ENCODE measurements around the gene AMOT. TPM values are rescaled to one million over a fixed set of nuclear protein-coding genes. Genes with fewer than 3 reads are reported as not detected.

The AMOT gene
- total RNA-seq, 2 experiments from 2014 or later: 1.4 to 1.6 TPM

GRCh38 chrX:112820364-112821268, 20.0 kb downstream of the AMOT start:
- TF ChIP-seq CTCF (IDR thresholded peaks at IDR 0.05): no peak
- Mint-ChIP-seq H3K4me1 (ENCODE audit: low read depth) (no peaks in the 10 kb centered on the region), H3K9me3 (no peaks in the 10 kb centered on the region), H3K36me3 (ENCODE audit: low read depth) (no peaks in the 10 kb centered on the region), H3K4me3 (no peak overlapping the region), H3K27me3 (no peaks in the 10 kb centered on the region), H3K27ac (no peak overlapping the region)
- ChIA-PET CTCF (no interaction called here), POLR2A (no interaction called here)
- no peaks in the 10 kb centered on the region for H3K36me3 ChIP-seq (ENCODE audit: insufficient read depth, low read length)
- intact Hi-C loops (cut with DNase I, micrococcal nuclease): no loop called here
- ATAC-seq (ENCODE audit: poor library complexity) (no peak), DNase-seq (no peak)
- H3K27ac ChIP-seq (ENCODE audit: low read depth in 1 of 2, low read length in 2 of 2): no peak overlapping the region
- no peaks in the 10 kb centered on the region for H3K27me3 ChIP-seq (ENCODE audit: control insufficient read depth in 1 of 2, insufficient read depth in 2 of 2, low read length in 2 of 2)
- no peak overlapping the region for H3K4me3 ChIP-seq (ENCODE audit: low read length)
- H3K4me1 ChIP-seq (ENCODE audit: insufficient read depth, low read length): no peaks in the 10 kb centered on the region
- no peaks in the 10 kb centered on the region for H3K9me3 ChIP-seq (ENCODE audit: control insufficient read depth in 1 of 2, insufficient read depth in 1 of 2, low read length in 2 of 2)

- H3K36me3 Mint-ChIP-seq (ENCODE audit: low read depth): no peaks in the 10 kb centered on the region
- CTCF ChIA-PET: no interaction called here
- Histone ChIP-seq H3K27ac (ENCODE audit: low read depth in 1 of 2, low read length in 2 of 2) (no peak overlapping the region), H3K9me3 (ENCODE audit: control insufficient read depth in 1 of 2, insufficient read depth in 1 of 2, low read length in 2 of 2) (no peaks in the 10 kb centered on the region), H3K4me1 (ENCODE audit: insufficient read depth, low read length) (no peaks in the 10 kb centered on the region), H3K36me3 (ENCODE audit: insufficient read depth, low read length) (no peaks in the 10 kb centered on the region), H3K4me3 (ENCODE audit: low read length) (no peak overlapping the region), H3K27me3 (ENCODE audit: control insufficient read depth in 1 of 2, insufficient read depth in 2 of 2, low read length in 2 of 2) (no peaks in the 10 kb centered on the region)
- H3K9me3 Mint-ChIP-seq: no peaks in the 10 kb centered on the region
- TF ChIP-seq CTCF (IDR thresholded peaks at IDR 0.05): no peak
- H3K4me1 Mint-ChIP-seq (ENCODE audit: low read depth): no peaks in the 10 kb centered on the region
- H3K27me3 Mint-ChIP-seq: no peaks in the 10 kb centered on the region
- ATAC-seq (ENCODE audit: poor library complexity) (no peak), DNase-seq (no peak)
- POLR2A ChIA-PET: no interaction called here
- intact Hi-C loops (cut with DNase I, micrococcal nuclease): no loop called here
- H3K27ac Mint-ChIP-seq: no peak overlapping the region
- no peak overlapping the region for H3K4me3 Mint-ChIP-seq
Measured at GRCh38 chrX:112819813-112820212, 20.8 kb downstream of the AMOT start.

GRCh38 chrX:112819008-112819640, 21.5 kb downstream of the AMOT start:
- intact Hi-C loops (cut with DNase I, micrococcal nuclease): no loop called here
- Histone ChIP-seq H3K36me3 (ENCODE audit: insufficient read depth, low read length) (no peaks in the 10 kb centered on the region), H3K27ac (ENCODE audit: low read depth in 1 of 2, low read length in 2 of 2) (no peak overlapping the region), H3K4me3 (ENCODE audit: low read length) (no peak overlapping the region), H3K9me3 (ENCODE audit: control insufficient read depth in 1 of 2, insufficient read depth in 1 of 2, low read length in 2 of 2) (no peaks in the 10 kb centered on the region), H3K27me3 (ENCODE audit: control insufficient read depth in 1 of 2, insufficient read depth in 2 of 2, low read length in 2 of 2) (no peaks in the 10 kb centered on the region), H3K4me1 (ENCODE audit: insufficient read depth, low read length) (no peaks in the 10 kb centered on the region)
- Mint-ChIP-seq H3K4me1 (ENCODE audit: low read depth) (no peaks in the 10 kb centered on the region), H3K27me3 (no peaks in the 10 kb centered on the region), H3K9me3 (no peaks in the 10 kb centered on the region), H3K36me3 (ENCODE audit: low read depth) (no peaks in the 10 kb centered on the region), H3K4me3 (no peak overlapping the region), H3K27ac (no peak overlapping the region)
- no peak for TF ChIP-seq CTCF (IDR thresholded peaks at IDR 0.05)
- ChIA-PET CTCF (no interaction called here), POLR2A (no interaction called here)
- DNase-seq (no peak), ATAC-seq (ENCODE audit: poor library complexity) (no peak)
